ENCODE results near the gene ASIP.
"Not testable (repeated sequence)": the region's sequence is repeated elsewhere in the genome, so short reads cannot be mapped to it uniquely, and the experiment has no call there.

Gene ASIP

DNA sequence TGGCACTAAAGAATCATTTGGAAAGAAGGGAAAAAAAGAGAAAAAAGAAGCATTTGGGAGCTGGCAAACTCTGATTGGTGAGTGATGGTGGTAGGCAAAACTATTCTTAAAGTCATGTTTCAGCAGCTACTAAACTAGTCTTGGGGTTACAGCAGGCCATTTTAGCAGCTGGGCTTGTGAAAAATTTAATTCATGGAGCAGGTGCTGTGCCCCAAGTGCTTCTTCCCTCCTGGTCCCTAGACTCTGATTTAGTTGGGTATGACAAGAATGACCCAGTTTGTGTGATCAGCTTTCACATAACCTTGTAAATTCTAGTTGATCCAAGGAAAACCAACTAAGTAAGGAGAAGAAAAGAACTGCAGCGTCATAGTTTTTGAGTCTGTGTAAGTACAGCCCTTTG is 1.1 kb upstream of the ASIP start:
- DNase-seq (ENCODE audit: low read depth): no peak
- no peak overlapping the region for H3K4me3 ChIP-seq (ENCODE audit: low read depth, low read length)

- not testable (repeated sequence) for H3K4me3 ChIP-seq (ENCODE audit: low read depth, low read length); DNase-seq (ENCODE audit: low read depth)
These were observed 792 bp downstream of the ASIP start for GRCh38 chr20:34242015-34242414.

DNA sequence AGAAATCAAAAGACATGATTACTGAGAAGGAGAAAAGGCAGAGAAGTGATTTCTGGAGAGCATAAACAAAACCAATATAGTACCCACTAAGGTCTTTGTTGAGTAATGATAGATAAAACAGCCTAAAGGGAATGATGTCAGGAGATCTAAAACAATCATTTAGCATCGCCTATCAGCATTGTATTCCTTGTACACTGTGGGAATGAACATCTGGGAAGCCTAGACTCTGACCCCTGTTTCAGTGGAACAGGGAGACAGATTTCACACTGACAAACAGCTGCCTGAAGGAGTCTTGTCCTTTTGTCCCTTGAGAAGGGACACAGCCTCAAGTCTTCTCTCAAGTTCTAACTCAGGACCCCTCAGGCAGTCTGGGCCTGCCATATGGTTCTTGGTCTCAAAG is 1.7 kb downstream of the ASIP start:
- DNase-seq (ENCODE audit: low read depth): no peak
- no peak overlapping the region for H3K4me3 ChIP-seq (ENCODE audit: low read depth, low read length)

- no peak overlapping the region for H3K4me3 ChIP-seq (ENCODE audit: low read depth, low read length)
- no peak for DNase-seq (ENCODE audit: low read depth)
These were observed 2.2 kb downstream of the ASIP start for GRCh38 chr20:34243377-34243776.

GRCh38 chr20:34246126-34246626 is 5.0 kb downstream of the ASIP start:
- no peak overlapping the region for H3K4me3 ChIP-seq (ENCODE audit: low read depth, low read length)
- no peak for DNase-seq (ENCODE audit: low read depth)

- peak; percentile 45 for DNase-seq (ENCODE audit: low read depth)
These were observed 8.1 kb downstream of the ASIP start for GRCh38 chr20:34249291-34249690.

DNA sequence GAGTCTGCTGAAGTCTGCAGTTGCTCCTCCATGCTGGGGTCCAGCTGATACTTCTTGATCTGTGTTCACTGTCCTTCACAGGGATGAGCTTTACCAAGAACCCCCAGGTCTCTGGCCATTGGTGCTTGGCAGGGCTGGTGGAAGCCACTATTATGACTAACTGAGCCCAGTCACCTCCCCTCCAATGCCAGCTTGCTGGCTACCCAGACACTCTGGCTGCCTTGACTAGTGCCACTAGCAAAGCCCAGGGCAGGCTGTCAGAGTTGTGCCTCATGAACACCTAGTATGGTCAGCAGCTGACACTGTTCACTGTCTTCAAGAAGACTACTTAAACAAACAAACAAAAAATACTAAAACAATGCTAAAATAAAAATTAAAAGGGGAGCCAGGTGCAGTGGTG is 8.8 kb downstream of the ASIP start:
- DNase-seq (ENCODE audit: low read depth): no peak
- H3K4me3 ChIP-seq (ENCODE audit: low read depth, low read length): no peak overlapping the region

More at GRCh38 chr20:34249291-34249690, 8.1 kb downstream of the ASIP start:
- H3K4me3 ChIP-seq (ENCODE audit: low read depth, low read length): no peak overlapping the region

DNA sequence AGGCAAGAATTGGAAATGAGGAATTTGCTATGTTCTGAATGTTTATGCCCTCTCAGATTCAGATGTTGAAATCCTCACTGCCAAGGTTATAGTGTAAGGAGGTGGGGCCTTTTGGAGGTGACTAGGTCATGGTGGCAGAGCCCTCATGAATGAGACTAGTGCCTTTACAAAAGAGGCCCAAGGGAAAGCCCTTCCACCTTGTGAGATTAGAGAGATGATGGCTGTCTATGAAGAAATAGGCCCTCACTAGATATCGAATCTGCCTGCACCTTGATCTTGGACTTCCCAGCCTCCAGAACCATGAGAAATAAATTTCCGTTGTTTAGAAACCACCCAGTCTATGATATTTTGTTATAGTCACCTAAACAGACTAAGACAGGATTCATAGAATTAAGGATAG is 10.4 kb downstream of the ASIP start:
- no peak overlapping the region for H3K4me3 ChIP-seq (ENCODE audit: low read depth, low read length)
- DNase-seq (ENCODE audit: low read depth): no peak

DNA sequence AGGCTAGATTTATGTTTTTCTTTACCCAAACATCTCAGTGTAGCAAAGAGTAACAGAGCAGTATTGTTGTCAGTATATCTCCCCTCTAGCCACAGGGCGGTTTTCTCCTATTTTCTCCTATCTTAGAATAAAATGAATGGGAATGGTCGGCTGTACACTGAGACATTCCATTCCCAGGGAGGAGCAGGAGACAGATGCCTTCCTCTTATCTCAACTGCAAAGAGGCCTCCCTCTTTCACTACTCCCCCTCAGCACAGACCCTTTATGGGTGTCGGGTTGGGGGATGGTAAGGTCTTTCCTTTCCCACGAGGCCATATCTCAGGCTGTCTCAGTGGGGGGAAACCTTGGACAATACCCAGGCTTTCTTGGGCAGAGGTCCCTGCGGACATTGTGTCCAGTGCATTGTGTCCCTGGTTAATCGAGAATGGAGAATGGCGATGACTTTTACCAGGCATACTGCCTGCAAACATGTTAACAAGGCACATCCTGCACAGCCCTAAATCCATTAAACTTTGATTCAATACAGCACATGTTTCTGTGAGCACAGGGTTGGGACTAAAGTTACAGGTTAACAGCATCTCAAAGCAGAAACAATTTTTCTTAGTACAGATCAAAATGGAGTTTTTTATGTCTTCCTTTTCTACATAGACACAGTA is 11.3 kb downstream of the ASIP start:
- not testable (repeated sequence) for H3K4me3 ChIP-seq (ENCODE audit: low read depth, low read length); DNase-seq (ENCODE audit: low read depth)

DNA sequence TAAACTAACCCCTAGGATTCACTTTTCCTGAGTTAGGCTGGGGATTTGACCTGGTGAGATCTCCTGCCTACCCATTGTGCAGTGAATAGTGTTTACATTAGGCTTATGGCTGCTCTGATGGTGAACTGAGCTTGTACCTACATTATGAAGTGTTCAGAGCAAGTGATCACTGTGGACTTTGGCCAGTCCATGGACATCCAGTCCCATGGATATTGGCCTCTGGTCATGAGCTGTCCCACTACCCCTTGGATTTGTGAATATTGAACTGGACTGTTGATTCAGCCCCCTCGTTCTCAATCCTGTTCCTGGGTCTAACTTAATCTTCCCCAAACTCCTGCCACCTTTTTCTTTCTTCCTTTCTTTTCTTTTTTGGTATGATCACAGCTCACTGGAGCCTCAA is 13.8 kb downstream of the ASIP start:
- no peak for DNase-seq (ENCODE audit: low read depth)
- H3K4me3 ChIP-seq (ENCODE audit: low read depth, low read length): no peak overlapping the region

DNA sequence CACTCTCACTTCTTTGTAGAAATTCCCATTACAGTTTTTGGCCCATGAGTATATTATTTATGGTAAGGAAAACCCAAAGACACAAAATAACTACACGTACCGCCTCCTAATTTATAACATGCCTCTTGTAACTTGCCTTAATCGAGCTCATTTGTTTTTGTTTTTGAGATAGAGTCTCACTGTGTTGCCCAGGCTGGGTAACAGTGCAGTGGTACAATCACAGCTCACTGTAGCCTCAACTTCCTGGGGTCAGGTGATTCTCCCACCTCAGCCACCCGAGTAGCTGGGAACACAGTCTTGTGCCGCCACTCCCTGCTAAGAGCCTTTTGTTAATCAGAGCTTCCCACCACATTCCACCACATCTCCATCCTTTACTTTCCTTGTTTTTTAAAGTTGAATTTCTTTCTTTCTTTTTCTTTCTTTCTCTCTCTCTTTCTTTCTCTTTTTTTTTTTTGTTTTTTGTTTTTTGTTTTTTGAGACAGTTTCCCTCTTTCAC is 15.5 kb downstream of the ASIP start:
- H3K4me3 ChIP-seq (ENCODE audit: low read depth, low read length): no peak overlapping the region
- DNase-seq (ENCODE audit: low read depth): no peak

DNA sequence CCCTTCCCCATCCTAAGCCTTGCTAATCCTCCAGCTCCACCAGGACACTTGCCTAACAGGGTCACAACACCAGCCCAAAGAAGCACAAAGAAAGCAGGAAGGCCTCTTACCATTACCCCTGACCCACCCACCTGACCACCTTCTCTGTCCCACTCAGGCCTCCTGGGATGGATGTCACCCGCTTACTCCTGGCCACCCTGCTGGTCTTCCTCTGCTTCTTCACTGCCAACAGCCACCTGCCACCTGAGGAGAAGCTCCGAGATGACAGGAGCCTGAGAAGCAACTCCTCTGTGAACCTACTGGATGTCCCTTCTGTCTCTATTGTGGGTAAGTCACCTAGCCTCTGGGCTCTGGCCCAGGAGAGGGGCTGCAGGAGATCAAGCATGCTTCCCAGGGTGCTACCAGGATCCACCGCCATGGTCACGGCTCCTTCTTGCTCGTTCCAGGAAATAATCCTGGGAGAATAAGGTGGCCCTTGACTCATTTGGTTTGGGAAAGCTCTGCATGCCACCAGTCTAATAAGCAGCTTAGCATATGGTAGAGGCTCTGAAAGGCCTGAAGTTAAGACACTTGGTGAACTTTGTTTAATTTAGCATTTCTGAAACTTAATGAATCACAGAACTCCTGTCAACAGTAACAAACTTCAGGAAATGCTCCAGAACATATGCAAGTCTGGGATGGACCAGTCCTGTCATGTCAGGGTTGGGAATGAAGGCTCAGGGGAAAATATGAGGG is 19.2 kb downstream of the ASIP start:
- no peak overlapping the region for H3K4me3 ChIP-seq (ENCODE audit: low read depth, low read length)
- no peak for DNase-seq (ENCODE audit: low read depth)

GRCh38 chr20:34262488-34263288 is 21.5 kb downstream of the ASIP start:
- no peak for DNase-seq (ENCODE audit: low read depth)
- no peak overlapping the region for H3K4me3 ChIP-seq (ENCODE audit: low read depth, low read length)

DNA sequence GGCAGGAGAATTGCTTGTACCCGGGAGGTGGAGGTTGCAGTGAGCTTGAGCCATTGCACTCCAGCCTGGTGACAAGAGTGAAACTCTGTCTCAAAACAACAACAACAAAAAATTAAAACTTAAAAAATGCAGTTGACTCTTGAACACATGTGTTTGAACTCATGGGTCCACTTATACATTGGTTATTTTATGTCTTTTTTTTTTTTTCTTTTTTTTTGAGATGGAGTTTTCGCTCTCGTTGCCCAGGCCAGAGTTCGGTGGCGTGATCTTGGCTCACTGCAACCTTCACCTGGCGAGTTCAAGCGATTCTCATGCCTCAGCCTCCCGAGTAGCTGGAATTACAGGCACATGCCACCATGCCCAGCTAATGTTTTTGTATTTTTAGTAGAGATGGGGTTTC is 22.2 kb downstream of the ASIP start:
- H3K4me3 ChIP-seq (ENCODE audit: low read depth, low read length); DNase-seq (ENCODE audit: low read depth): not testable (repeated sequence)

GRCh38 chr20:34264141-34264540 is 22.9 kb downstream of the ASIP start:
- DNase-seq (ENCODE audit: low read depth): no peak
- no peak overlapping the region for H3K4me3 ChIP-seq (ENCODE audit: low read depth, low read length)

DNA sequence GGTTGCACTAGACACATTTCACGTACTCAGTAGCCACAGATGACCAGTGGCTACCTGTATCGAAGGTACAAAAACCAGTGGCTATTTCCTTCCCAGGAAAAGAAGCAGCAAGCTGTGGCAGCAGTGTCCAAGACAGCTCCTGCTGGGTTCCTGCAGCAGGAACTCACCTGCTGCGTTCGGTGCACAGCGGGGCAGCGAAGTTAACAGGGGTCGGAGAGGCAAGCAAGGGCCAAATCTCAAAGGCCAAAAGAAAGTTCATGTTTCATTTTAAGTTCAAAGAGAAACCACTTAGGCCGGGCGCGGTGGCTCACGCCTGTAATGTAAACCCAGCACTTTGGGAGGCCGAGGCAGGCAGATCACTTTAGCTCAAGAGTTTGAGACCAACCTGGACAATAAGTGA is 26.9 kb downstream of the ASIP start:
- H3K4me3 ChIP-seq (ENCODE audit: low read depth, low read length): no peak overlapping the region
- no peak for DNase-seq (ENCODE audit: low read depth)

GRCh38 chr20:34268851-34269636 is 27.8 kb downstream of the ASIP start:
- DNase-seq (ENCODE audit: low read depth): no peak
- H3K4me3 ChIP-seq (ENCODE audit: low read depth, low read length): peak overlapping the region; percentile 38

DNA sequence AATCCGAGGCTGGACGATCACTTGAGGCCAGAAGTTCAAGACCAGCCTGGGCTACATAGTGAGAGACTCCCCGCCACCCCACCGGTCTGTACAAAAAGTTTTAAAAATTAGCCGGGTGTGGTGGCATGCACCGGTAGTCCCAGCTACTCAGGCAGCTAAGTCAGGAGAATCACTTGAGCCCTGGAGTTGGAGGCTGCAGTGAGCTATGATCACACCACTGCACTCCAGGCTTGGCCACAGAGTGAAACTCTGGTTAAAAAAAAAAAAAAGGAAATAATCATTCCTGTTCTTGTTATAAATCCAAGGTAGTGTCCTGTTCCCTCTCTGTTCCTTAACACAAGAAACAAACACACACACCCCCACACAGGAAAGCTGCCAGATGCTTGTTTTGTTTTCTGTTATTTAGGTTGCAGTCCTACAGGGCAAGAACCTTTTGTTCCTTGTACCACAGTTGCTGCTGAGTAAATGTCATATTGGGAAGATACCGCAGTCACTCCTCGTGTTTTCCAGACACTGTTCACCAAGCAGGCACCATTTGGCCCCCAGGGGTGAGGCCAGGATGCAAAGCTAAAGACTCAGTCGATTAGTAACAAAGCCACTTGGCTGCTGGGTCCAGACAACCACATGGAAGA is 28.9 kb downstream of the ASIP start:
- no peak overlapping the region for H3K4me3 ChIP-seq (ENCODE audit: low read depth, low read length)
- peak; percentile 68 for DNase-seq (ENCODE audit: low read depth)

- no peak overlapping the region for H3K4me3 ChIP-seq (ENCODE audit: low read depth, low read length)
- peak; percentile 50 for DNase-seq (ENCODE audit: low read depth)
These were observed 30.7 kb downstream of the ASIP start for GRCh38 chr20:34271956-34272355.
